Liver (tissue), 9 donors: ENCODE data around the gene PCDHA7. TPM values are rescaled to one million over a fixed set of nuclear protein-coding genes. Genes with fewer than 3 reads are reported as not detected.
A peak's percentile ranks its signal among the peaks of the same experiment; 100 is the strongest.

ENCODE experiments used
- DNase-seq: peaks from one replicate; pipeline ENCODE4 v3.0.0-alpha.2; 2017; ENCODE audit warnings: low spot score
- H3K27ac ChIP-seq, 2 donors: one replicate each; pipeline ENCODE4 v1.7.0; 2013; ENCODE audit warnings: inconsistent platforms in 2 of 2, low read length in 2 of 2, control low read depth in 1 of 2, low read depth in 1 of 2, mild to moderate bottlenecking in 1 of 2
- H3K27me3 ChIP-seq, 4 donors: one replicate each; pipeline versions ENCODE4 v1.6.1 to v1.7.0; 2013; ENCODE audit warnings: low read length in 3 of 4, inconsistent platforms in 1 of 4, mild to moderate bottlenecking in 1 of 4, moderate library complexity in 1 of 4; ENCODE audit not compliant: control insufficient read depth in 4 of 4, insufficient read depth in 4 of 4
- H3K36me3 ChIP-seq, 4 donors: one replicate each; pipeline versions ENCODE4 v1.6.1 to v1.7.0; 2013; ENCODE audit warnings: low read length in 3 of 4, mild to moderate bottlenecking in 3 of 4, low read depth in 1 of 4, moderate library complexity in 1 of 4; ENCODE audit not compliant: control insufficient read depth in 4 of 4, insufficient read depth in 3 of 4
- H3K4me1 ChIP-seq, 4 donors: one replicate each; pipeline versions ENCODE4 v1.6.1 to v1.7.0; 2013; ENCODE audit warnings: low read length in 3 of 4, mild to moderate bottlenecking in 3 of 4, moderate library complexity in 1 of 4; ENCODE audit not compliant: control insufficient read depth in 4 of 4, insufficient read depth in 4 of 4
- H3K4me3 ChIP-seq, 3 donors: one replicate each; pipeline versions ENCODE4 v1.6.1 to v1.7.0; 2013; ENCODE audit warnings: low read length in 3 of 3, control low read depth in 1 of 3, low read depth in 1 of 3, mild to moderate bottlenecking in 1 of 3
- H3K9ac ChIP-seq, 2 donors: one replicate each; pipeline ENCODE4 v1.7.0; 2013; ENCODE audit warnings: low read length in 2 of 2, mild to moderate bottlenecking in 2 of 2, moderate library complexity in 2 of 2, control low read depth in 1 of 2, low read depth in 1 of 2
- H3K9me3 ChIP-seq, 4 donors: one replicate each; pipeline versions ENCODE4 v1.6.1 to v1.7.0; 2013; ENCODE audit warnings: low read length in 3 of 4; ENCODE audit not compliant: control insufficient read depth in 4 of 4
- ATF3 ChIP-seq: IDR thresholded peaks from 2 replicates; pipeline ENCODE4 v1.6.1; 2016; ENCODE audit warnings: antibody characterized with exemption
- CTCF ChIP-seq: fragments of 150-350 bp; IDR thresholded peaks from 2 replicates; pipeline ENCODE4 v1.5.1; 2017; ENCODE audit warnings: improper control_type of control experiment, low read depth, low read length; ENCODE audit not compliant: missing input control
- EGR1 ChIP-seq, 2 donors: IDR thresholded peaks; 2 replicates each; pipeline ENCODE4 v1.6.1; 2016 to 2018; ENCODE audit warnings: antibody characterized with exemption in 2 of 2, low read depth in 2 of 2
- FOXA1 ChIP-seq: IDR thresholded peaks from 2 replicates; pipeline ENCODE4 v1.6.1; 2016; ENCODE audit warnings: antibody characterized with exemption
- FOXA2 ChIP-seq: IDR thresholded peaks from 2 replicates; pipeline ENCODE4 v1.6.1; 2016; ENCODE audit warnings: antibody characterized with exemption
- GABPA ChIP-seq, 2 donors: IDR thresholded peaks in 1 of 2; conservative IDR thresholded peaks in 1 of 2; 2 replicates each; pipeline ENCODE4 v1.6.1; 2016; ENCODE audit warnings: antibody characterized with exemption in 2 of 2, mild to moderate bottlenecking in 1 of 2, moderate library complexity in 1 of 2
- HNF4G ChIP-seq: IDR thresholded peaks from 2 replicates; pipeline ENCODE4 v1.6.1; 2016; ENCODE audit warnings: antibody characterized with exemption
- JUND ChIP-seq, 2 donors: IDR thresholded peaks; 2 replicates each; pipeline ENCODE4 v1.6.1; 2016; ENCODE audit warnings: antibody characterized with exemption in 2 of 2
- MAX ChIP-seq: IDR thresholded peaks from 2 replicates; pipeline ENCODE4 v1.6.1; 2016; ENCODE audit warnings: antibody characterized with exemption
- RAD21 ChIP-seq, 2 donors: IDR thresholded peaks; 2 replicates each; pipeline ENCODE4 v1.6.1; 2016; ENCODE audit warnings: antibody characterized with exemption in 2 of 2, mild to moderate bottlenecking in 2 of 2
- REST ChIP-seq: IDR thresholded peaks from 2 replicates; pipeline ENCODE4 v1.6.1; 2016; ENCODE audit warnings: antibody characterized with exemption, mild to moderate bottlenecking
- SP1 ChIP-seq: IDR thresholded peaks from 2 replicates; pipeline ENCODE4 v1.6.1; 2018; ENCODE audit warnings: antibody characterized with exemption, mild to moderate bottlenecking
- TAF1 ChIP-seq: conservative IDR thresholded peaks from 2 replicates; pipeline ENCODE4 v1.6.1; 2016; ENCODE audit warnings: antibody characterized with exemption, mild to moderate bottlenecking
- YY1 ChIP-seq: IDR thresholded peaks from 2 replicates; pipeline ENCODE4 v1.6.1; 2016; ENCODE audit warnings: antibody characterized with exemption, mild to moderate bottlenecking
- ZBTB33 ChIP-seq: IDR thresholded peaks from 2 replicates; pipeline ENCODE4 v1.6.1; 2016; ENCODE audit warnings: antibody characterized with exemption
- WGBS: extraction: QIAGEN DNeasy Blood & Tissue Kit; methylation state at CpG from one replicate; pipeline ENCODE4 v1.1.7; 2013; 5-methylcytosine and 5-hydroxymethylcytosine counted together
- polyA plus RNA-seq, 2 donors: library from polyadenylated mRNA; stranded (reverse) in 1 of 2; unstranded in 1 of 2; fragments of 200-250 nt in 1 of 2; fragments of >200 nt in 1 of 2; fragmentation: Nextera tagmentation in 1 of 2; extraction: Ambion mirVana in 1 of 2; gene quantifications; one replicate each; pipeline versions ENCODE4 v1.2.1 to v1.2.3, GENCODE V29; 2013 to 2015
- total RNA-seq, 2 donors: library from RNA; depleted of rRNA; stranded (reverse); fragments of >200 nt; gene quantifications; one replicate each; pipeline ENCODE4 v1.2.3, GENCODE V29; 2014
- donor health status: healthy.
- donor health status: healthy.
- donor health status: healthy.
- donor health status: healthy.
- donor health status: healthy.

The PCDHA7 gene
- total and polyA plus RNA-seq, 4 donors, result 0.05 TPM; not detected in 2

- WGBS, result 48% methylated on average over 5 of the region's 5 CpGs
- DNase-seq, result no peak
- no peaks in the 10 kb centered on the region for H3K4me1 ChIP-seq
- H3K27me3 ChIP-seq, result peaks cover 0 to 11% (median 5%) of the 10 kb centered on the region in 4 donors
- H3K9ac ChIP-seq, result no peak overlapping the region
- H3K4me3 ChIP-seq, result no peak overlapping the region
- no peaks in the 10 kb centered on the region for H3K36me3 ChIP-seq
- TF ChIP-seq RAD21 (IDR thresholded peaks at IDR 0.05) (no peak), ATF3 (no peak), FOXA2 (no peak), MAX (no peak), REST (no peak), YY1 (no peak), JUND (IDR thresholded peaks at IDR 0.05) (no peak), FOXA1 (no peak), SP1 (no peak), TAF1 (no peak)
- peaks cover 12 to 23% (median 17%) of the 10 kb centered on the region in 4 donors for H3K9me3 ChIP-seq
- H3K27ac ChIP-seq, result no peak overlapping the region
Measured at GRCh38 chr5:140869555-140869886, 35.5 kb downstream of the PCDHA7 start.

GRCh38 chr5:140870221-140871201 lies 36.4 kb downstream of the PCDHA7 start:
- H3K27ac ChIP-seq, result no peak overlapping the region
- H3K27me3 ChIP-seq, result peaks cover 0 to 11% (median 6%) of the 10 kb centered on the region in 4 donors
- TF ChIP-seq SP1, result no peak
- TF ChIP-seq JUND (IDR thresholded peaks at IDR 0.05), result no peak
- TF ChIP-seq ZBTB33, result no peak
- TF ChIP-seq CTCF, result no peak
- TF ChIP-seq GABPA (IDR thresholded peaks at IDR 0.05 in 1 of 2, conservative IDR thresholded peaks at IDR 0.05 in 1 of 2), result no peak
- no peak for TF ChIP-seq HNF4G
- TF ChIP-seq FOXA2, result no peak
- no peak for TF ChIP-seq EGR1 (IDR thresholded peaks at IDR 0.05; ENCODE audit: low read depth in 2 of 2)
- no peak for TF ChIP-seq RAD21 (IDR thresholded peaks at IDR 0.05)
- no peak for TF ChIP-seq YY1
- peaks cover 12 to 27% (median 20%) of the 10 kb centered on the region in 4 donors for H3K9me3 ChIP-seq
- no peaks in the 10 kb centered on the region for H3K4me1 ChIP-seq
- WGBS, result 42% methylated on average over 114 of the region's 114 CpGs
- H3K9ac ChIP-seq, result no peak overlapping the region
- no peaks in the 10 kb centered on the region for H3K36me3 ChIP-seq
- DNase-seq, result no peak
- H3K4me3 ChIP-seq, result peak overlapping the region in 1 of 3 donors; percentile 10
